ENCODE results near the gene PRDM16.

The PRDM16 gene

GRCh38 chr1:3271866-3272265, 202.9 kb downstream of the PRDM16 start:
- TF ChIP-seq ZFX (IDR thresholded peaks at IDR 0.05) (no peak), CTCF (conservative IDR thresholded peaks at IDR 0.05) (no peak)
- H3K27ac ChIP-seq = no peak overlapping the region

GRCh38 chr1:3272321-3273045, 203.5 kb downstream of the PRDM16 start:
- no peak overlapping the region for H3K27ac ChIP-seq
- TF ChIP-seq ZFX (IDR thresholded peaks at IDR 0.05) = no peak

- TF ChIP-seq ZFX (IDR thresholded peaks at IDR 0.05) = no peak
- no peak for TF ChIP-seq CTCF (conservative IDR thresholded peaks at IDR 0.05)
- no peak overlapping the region for H3K27ac ChIP-seq
Observed at GRCh38 chr1:3273447-3273846, 204.4 kb downstream of the PRDM16 start.

- TF ChIP-seq CTCF (conservative IDR thresholded peaks at IDR 0.05) (no peak), ZFX (IDR thresholded peaks at IDR 0.05) (no peak)
- H3K27ac ChIP-seq = no peak overlapping the region
Observed at GRCh38 chr1:3274972-3275371, 206.0 kb downstream of the PRDM16 start.

GRCh38 chr1:3275471-3276340, 206.7 kb downstream of the PRDM16 start:
- no peak overlapping the region for H3K27ac ChIP-seq
- no peak for TF ChIP-seq CTCF (conservative IDR thresholded peaks at IDR 0.05)
- no peak for TF ChIP-seq ZFX (IDR thresholded peaks at IDR 0.05)

GRCh38 chr1:3276341-3276800, 207.4 kb downstream of the PRDM16 start:
- no peak for TF ChIP-seq ZFX (IDR thresholded peaks at IDR 0.05)
- TF ChIP-seq CTCF (conservative IDR thresholded peaks at IDR 0.05) = no peak
- no peak overlapping the region for H3K27ac ChIP-seq

- TF ChIP-seq ZFX (IDR thresholded peaks at IDR 0.05) = no peak
- TF ChIP-seq CTCF (conservative IDR thresholded peaks at IDR 0.05) = no peak
Observed at GRCh38 chr1:3277011-3277471, 208.0 kb downstream of the PRDM16 start.

More at GRCh38 chr1:3277011-3277471, 208.0 kb downstream of the PRDM16 start:
- H3K27ac ChIP-seq = no peak overlapping the region

All from C4-2B (cell line).